ENCODE results near the gene SCUBE2. TPM values are rescaled to one million over a fixed set of nuclear protein-coding genes. Genes with fewer than 3 reads are reported as not detected.
"Not testable (repeated sequence)": the region's sequence is repeated elsewhere in the genome, so short reads cannot be mapped to it uniquely, and the experiment has no call there.

SCUBE2 gene
- total RNA-seq, 2 donors from 2014 or later, result 2.5 to 7.4 TPM

DNA sequence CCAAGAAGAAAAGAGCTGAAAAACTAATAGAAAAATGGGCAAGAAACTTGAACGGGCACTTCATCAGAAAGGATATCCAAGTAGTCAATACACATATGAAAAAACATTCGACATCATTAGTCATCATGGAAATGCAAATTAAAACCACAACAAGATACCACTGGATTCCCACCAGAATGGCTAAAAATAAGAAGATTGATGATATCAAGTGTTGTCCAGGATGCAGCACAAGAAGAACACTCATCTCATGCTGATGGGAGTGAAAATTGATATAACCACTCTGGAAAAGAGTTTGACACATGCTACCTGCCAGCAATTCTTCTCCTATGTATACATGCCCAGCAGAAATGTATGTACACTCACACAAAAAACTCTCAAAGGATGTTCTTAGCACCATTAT is 26.9 kb upstream of the SCUBE2 start:
- DNase-seq (ENCODE audit: low spot score), result no peak
- intact Hi-C loops (cut with DNase I), result no loop called here

DNA sequence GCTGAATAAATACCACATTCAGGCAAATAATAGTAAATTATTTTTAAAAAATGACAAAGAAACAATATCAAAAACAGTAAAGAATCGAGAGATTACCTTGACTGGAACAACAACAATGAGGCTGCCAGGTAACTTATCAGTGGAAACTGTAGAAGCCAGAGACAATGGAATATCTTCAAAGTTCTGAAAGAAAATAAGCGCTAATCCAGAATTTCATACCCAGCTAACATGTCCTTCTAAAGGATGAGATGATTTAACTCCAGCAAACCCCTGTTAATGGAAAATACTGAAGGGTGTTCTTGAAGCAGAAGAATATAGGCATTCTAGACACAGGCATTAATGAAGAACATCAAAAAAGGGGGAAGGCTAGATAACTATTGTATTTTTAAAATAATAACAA is 20.7 kb upstream of the SCUBE2 start:
- intact Hi-C loops (cut with DNase I), result no loop called here
- DNase-seq (ENCODE audit: low spot score), result no peak

DNA sequence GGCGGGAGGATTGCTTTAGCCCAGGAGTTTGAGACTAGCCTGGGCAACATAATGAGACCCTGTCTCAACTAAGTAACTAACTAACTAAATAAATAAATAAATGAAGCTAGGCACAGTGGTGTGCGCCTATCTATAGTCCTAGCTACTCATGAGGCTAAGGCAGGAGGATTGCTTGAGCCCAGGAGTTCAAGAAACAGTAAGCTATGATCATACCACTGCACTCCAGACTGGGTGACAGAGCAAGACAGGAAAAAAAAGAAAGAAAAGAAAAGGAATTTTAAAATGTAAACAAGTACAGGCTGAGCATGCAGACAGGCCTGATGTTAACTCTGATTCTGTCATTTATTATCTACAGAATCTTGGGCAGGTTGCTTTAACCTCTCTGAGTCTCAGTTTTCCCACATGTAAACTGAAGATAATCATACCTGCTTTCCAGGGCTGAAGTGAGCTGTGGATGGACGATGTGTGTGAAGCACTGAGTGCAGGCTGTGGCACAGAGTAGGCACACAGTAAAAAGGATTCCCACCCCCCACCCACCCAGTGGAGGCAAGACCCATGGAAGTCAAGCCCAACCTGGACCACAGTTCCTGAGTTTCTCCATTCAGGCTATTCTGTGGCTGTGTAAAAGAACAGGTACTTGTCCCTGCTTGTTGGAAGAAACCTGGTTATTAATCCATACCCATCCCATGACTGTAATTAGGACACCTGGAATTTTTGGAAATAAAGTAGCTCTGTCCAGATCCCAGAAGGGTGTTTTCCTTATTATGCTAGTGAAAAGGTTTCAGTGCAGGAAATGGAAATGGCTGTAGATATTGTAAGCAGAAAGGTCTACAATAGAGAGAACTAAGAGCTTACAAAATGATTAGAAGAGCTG is 18.7 kb upstream of the SCUBE2 start:
- intact Hi-C loops (cut with DNase I), result no loop called here
- DNase-seq (ENCODE audit: low spot score), result no peak

DNA sequence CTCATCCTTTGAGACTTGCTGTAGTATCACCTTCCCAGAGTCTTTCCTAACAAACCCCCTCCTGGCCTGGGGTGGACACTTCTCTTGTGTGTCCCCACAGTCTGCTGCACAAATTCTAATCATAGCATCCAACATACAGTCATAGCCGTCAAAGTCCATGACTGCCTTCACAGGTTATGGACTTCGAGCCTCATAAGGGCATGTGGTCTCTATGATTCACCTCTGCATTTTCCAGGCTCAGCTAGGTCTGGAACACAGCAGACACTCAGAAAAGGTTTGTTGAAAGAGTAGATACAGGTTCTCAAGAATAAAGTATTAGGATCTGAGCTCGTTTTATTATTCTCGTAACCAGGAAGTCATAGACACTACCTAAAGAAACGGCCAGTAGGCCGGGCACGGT is 13.2 kb upstream of the SCUBE2 start:
- intact Hi-C loops (cut with DNase I), result no loop called here
- DNase-seq (ENCODE audit: low spot score), result no peak

DNA sequence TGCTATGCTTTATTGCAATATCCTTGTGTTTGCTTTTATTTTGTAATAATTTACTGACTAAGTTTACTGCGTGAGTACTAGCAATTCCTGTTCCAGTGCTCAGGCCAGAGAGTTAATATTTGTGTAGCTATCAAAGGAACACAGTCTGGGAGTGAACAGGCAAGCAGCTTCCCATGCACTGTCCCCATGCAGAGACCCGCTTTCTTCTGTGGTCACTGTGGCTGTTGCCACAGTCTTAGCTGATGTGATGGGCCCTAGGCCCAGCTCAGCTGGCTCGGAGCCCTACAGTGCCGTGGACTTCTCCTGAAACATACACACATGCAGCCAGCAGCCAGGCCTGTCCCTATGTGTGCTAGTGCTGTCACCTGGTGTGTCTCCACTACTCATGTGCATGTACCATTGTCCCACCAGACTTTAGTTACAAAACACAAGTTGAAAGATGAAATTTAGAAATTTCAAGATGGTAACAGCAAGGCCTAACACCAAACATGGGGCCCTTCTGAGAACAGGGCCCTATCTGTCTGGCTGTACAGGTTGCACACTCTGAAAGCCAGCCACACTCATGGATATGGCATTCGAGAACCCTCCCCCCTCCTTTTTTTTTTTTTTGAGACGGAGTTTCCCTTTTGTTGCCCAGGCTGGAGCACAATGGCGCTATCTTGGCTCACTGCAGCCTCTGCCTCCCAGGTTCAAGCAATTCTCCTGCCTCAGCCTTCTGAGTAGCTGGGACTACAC is 12.3 kb upstream of the SCUBE2 start:
- no peak for DNase-seq (ENCODE audit: low spot score)
- intact Hi-C loops (cut with DNase I), result no loop called here

DNA sequence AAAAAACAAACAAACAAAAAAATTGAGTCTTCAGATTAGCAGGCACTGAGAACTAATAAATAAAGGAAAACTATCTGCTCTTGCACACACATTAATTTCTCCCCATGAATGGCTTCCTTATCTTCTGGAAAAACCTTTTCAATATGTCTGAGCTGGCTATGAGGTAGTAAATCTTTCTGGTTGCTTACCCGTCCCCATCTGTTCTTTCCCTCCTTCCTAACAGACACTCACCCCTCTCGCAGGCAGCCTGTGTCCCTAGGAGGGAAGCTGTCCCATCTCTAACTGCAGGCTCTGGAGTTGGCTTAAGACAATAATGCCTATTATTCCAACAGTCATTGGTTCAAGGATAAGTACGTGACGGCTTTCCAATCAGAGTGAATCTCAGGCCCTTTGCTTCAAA is 8.2 kb upstream of the SCUBE2 start:
- intact Hi-C loops (cut with DNase I), result no loop called here
- no peak for DNase-seq (ENCODE audit: low spot score)

DNA sequence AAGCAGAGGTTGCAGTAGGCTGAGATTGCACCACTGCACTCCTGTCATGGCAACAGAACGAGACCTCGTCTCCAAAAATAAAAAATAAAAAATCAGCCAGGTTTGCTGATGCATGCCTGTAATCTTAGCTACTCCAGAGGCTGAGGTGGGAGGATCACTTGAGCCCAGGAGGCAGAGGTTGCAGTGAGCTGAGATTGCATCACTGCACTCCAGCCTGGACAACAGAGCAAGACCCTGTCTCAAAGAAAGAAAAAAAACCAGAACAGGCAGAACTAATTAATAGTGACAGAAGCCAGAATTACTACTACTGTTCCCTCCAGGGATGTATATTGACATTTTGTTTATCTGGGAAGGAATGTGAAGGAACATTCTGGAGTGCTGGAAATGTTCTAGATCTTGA is 7.1 kb upstream of the SCUBE2 start:
- DNase-seq (ENCODE audit: low spot score); intact Hi-C loops (cut with DNase I): not testable (repeated sequence)

DNA sequence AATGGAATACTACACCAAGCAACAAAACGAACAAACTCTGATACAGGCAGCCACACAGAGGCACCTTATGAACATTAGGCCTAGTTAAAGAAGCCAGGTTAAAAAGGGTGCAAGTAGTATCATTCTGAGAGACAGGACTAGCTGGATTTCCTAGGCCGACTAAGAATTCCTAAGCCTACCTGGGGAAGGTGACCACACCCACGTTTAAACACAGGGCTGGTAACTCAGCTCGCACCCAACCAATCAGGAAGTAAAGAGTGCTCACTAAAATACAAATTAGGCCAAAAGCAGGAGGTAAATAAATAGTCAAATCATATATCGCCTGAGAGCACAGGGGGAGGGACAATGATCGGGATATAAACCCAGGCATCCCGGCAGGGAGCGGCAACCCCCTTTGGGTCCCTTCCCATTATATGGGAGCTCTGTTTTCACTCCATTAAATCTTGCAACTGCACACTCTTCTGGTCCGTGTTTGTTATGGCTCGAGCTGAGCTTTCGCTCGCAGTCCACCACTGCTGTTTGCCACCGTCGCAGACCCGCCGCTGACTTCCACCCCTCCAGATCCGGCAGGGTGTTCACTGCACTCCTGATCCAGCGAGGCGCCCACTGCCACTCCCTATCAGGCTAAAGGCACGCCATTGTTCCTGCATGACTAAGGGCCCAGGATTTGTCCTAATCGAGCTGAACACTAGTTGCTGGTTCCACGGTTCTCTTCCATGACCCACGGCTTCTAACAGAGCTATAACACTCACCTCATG is 6.0 kb upstream of the SCUBE2 start:
- intact Hi-C loops (cut with DNase I); DNase-seq (ENCODE audit: low spot score): not testable (repeated sequence)

DNA sequence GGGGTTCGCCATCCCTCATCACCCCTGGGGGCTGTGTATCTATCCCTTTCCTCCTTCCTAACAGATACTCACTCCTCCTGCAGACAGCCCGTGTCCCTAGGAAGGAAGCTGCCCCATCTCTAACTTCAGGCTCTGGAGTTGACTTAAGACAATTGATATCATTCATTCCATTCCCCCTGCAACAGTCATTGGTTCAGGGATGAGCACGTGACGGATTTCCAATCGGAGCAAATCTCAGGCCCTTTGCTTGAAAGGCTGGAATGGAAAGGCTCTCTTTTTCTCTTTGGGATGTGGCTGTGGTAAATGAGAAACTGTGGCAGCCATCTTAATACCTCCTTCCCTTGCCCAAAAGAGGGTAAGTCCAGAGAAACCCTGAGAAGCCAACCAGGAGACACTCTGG is 5.0 kb upstream of the SCUBE2 start:
- intact Hi-C loops (cut with DNase I), result no loop called here
- DNase-seq (ENCODE audit: low spot score), result no peak

DNA sequence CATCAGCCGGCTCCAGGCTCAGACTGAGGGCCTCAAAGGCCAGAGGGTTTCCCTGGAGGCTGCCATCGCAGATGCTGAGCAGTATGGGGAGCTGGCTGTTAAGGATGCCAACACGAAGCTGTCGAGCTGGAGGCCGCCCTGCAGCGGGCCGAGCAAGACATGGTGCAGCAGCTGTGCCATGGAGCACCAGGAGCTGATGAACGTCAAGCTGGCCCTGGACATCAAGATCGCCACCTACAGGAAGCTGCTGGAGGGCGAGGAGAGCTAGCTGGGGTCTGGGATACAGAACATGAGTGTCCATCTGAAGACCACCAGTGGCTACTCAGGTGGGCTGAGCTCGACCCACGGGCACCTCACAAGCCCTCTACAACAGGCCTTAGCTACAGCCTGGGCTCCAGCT is 4.0 kb upstream of the SCUBE2 start:
- DNase-seq (ENCODE audit: low spot score), result no peak
- intact Hi-C loops (cut with DNase I), result no loop called here

DNA sequence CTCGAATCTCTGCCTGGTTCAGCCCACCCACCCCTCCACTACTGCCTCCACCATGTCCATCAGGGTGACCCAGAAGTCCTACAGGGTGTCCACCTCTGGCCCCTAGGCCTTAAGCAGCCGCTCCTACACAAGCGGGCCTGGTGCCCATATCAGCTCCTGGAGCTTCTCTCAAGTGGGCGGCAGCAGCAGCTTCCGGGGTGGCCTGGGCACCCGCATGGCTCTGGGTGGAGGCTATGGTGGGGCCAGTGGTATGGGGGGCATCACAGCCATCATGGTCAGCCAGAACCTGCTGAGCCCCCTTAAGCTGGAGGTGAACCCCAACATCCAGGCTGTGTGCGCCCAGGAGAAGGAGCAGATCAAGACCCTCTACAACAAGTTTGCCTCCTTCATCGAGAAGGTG is 3.0 kb upstream of the SCUBE2 start:
- DNase-seq (ENCODE audit: low spot score), result no peak
- intact Hi-C loops (cut with DNase I), result no loop called here

DNA sequence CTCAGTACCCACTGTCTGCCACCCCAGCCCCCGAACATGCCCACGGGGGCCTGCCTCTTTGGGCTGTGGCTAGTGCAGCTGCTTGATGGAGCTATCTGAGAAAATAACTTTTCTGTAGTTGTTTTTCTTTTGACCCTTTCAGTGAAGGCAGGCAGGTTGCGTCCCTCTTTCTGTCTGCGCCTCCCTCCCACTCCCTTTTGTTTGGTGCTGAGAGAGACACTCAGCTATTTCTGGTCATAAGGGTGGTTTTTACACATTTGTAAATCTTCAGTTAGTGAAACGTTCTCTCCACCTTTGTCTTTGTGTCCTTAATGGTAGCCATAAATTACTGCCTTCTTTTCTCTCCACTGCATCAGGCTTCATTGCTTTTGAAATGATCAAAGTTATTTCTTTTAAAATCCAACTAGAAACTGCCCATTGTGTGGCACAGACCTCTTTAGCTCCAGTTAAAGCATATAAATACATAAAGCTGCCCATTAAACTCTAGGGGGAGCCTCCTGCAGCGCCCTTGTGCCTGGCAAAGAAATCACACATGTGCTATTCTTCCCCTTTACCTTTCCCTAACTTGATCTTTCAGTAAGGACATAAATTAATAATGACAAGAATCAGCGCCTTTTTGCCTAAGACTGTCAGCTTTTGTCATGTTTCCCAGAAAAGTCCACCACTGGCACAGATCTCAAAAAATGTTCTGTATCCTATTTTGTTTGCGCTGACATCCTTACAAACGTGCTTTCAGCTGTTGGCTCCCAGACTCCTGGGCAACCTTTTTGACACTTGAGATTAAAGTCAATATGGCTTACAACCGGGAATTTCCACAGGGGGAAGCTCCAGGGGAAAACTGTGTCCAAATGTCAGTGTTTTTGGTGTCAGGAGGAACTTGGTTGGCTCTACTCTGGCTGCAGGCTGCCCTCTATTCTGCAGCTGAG is 1.7 kb upstream of the SCUBE2 start:
- DNase-seq (ENCODE audit: low spot score), result no peak
- intact Hi-C loops (cut with DNase I), result no loop called here

DNA sequence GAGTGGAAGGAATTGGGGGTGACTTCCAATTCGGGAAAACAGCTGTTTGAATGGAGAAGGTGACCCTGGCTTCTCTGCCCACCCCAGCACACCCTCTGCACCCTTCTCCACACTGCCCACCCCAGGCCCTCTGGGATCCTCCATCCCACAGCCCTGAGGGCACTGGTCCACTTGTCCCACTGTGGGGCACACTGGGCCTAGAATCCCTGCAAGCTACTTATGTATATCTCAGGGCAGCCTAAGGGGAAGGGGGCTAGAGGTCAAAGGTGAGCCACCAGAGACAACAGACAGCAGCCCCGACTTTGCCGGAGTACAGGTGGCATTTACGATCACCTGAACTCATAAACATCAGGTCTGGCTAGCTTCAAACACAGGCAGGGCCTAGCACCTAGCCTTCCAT is 673 bp upstream of the SCUBE2 start:
- intact Hi-C loops (cut with DNase I), result no loop called here
- DNase-seq (ENCODE audit: low spot score), result no peak

DNA sequence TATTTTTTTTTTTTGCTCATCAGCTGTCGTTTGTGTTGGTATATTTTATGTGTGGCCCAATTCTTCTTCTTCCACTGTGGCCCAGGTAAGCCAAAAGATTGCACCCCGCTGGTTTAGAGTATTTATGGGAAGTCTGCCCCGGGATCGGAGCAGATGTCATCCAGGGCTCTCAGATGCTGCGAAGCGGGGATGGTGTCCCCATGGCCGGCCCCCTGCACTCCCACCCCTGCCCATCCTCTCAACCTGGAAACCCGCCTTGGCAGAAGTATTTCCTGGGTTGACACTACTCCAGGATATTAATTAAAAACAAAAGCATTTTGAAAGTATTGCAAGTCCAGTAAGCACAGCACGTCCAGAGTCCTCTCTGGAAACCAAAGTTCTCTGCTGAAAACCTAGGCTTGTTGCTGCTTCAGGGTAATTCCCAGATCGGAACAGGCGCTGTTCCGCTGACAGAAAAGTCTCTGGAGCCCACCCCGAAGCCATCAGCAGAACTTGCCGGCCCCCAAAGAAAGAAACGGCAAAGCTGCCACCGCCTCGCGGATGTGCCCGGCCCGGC is 833 bp downstream of the SCUBE2 start:
- no peak for DNase-seq (ENCODE audit: low spot score)
- intact Hi-C loops (cut with DNase I), result no loop called here

DNA sequence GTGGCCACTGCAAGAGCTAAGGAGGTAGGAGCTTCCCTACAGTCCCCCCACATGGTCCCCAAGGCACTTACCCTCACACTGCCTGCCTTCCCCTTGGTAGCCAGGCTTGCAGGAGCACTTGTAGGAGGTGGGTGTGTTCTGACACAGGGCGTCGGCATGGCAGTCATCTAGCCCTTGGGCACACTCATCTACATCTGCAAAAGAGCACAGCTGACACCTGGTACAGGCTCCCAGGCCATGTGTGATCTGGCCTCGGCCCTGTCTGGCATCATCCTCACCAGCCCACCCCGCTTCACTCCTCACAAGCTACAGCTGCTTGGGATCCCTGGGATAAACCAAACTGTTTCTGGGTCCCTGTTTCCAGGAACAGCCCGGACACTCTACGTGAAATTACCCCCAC is 1.8 kb downstream of the SCUBE2 start:
- no peak for DNase-seq (ENCODE audit: low spot score)
- intact Hi-C loops (cut with DNase I), result no loop called here

DNA sequence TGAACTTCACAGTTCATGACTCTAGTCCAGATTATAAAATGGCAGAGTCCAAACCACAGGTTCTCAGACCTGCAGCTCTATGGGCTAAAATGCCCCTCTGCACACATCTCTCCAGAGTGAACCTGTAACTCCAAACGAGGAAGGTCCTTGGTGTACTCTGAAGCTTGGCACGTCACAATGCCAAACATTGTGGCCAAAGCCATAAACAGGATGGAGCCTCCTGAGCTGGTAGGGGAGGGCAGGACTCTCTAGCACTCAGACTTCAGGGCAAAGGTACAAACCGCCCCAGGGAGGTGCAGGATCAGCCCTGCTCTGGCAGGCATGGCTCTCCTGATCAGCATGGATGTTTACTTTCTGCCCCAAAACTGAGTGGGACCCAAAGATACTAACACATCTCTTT is 2.3 kb downstream of the SCUBE2 start:
- no peak for DNase-seq (ENCODE audit: low spot score)

DNA sequence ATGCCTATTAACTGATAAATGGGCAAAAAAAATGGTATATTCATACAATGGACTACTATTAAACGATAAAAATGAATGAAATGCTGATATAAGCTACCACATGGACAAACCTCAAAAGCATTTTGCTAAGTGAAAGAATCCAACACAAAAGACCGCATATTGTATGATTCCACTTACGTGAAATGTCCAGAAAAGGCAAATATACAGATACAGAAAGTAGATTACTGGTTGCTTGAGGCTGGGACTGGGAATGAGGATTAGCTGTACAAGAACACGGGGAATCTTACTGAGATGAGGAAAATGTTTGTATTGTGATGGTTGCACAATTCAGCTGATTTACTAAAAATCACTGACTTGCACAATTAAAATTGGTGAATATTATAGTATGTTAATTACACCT is 8.8 kb downstream of the SCUBE2 start:
- DNase-seq (ENCODE audit: low spot score), result no peak
- intact Hi-C loops (cut with DNase I), result no loop called here

More for the DNA sequence above, 2.3 kb downstream of the SCUBE2 start:
- intact Hi-C loops (cut with DNase I), result no loop called here

DNA sequence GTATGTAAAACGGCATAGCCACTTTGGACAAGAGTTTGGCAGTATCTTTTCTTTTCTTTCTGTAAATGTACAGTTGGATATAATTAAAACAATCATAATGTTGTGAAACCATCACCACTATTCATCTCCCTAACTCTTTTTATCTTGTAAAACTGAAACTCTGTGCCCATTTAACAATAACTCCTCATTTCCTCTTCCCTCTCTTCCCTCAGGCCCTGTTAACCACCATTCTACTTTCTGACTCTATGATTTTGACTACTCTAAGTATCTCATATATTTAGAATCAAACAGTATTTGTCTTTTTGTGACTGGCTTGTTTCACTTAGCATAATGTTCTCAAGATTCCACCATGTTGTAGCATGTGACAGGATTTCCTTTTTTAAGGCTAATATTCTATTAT is 10.2 kb downstream of the SCUBE2 start:
- intact Hi-C loops (cut with DNase I), result no loop called here
- DNase-seq (ENCODE audit: low spot score), result no peak
